BJ (cell line): ENCODE data around the gene N4BP2L2. TPM values are rescaled to one million over a fixed set of nuclear protein-coding genes. Genes with fewer than 3 reads are reported as not detected.

Experiments
- CTCF ChIA-PET: fragments of 350-600 bp; formaldehyde crosslinking; extraction: SDS; loops from one replicate; lab custom pipeline; 2021; ENCODE audit warnings: antibody characterized with exemption, inconsistent platforms; lab: Yijun Ruan, JAX
- POLR2A ChIA-PET: fragments of 300-600 bp; sonication (Branson Sonifier 250); formaldehyde crosslinking; extraction: SDS; loops from one replicate; lab custom pipeline; 2021; ENCODE audit warnings: antibody characterized with exemption; lab: Charles Lee
- DNase-seq: peaks from one replicate; pipeline ENCODE4 v3.0.0-alpha.2; 2011; ENCODE audit warnings: low read depth
- H3K27me3 ChIP-seq: 2 replicates; pipeline ENCODE4 v1.6.0; 2011; ENCODE audit warnings: low read length; ENCODE audit not compliant: control insufficient read depth, insufficient read depth
- H3K36me3 ChIP-seq: 2 replicates; pipeline ENCODE4 v1.5.1; 2011; ENCODE audit warnings: low read length; ENCODE audit not compliant: control insufficient read depth, insufficient read depth
- H3K4me3 ChIP-seq: 2 replicates; pipeline ENCODE4 v1.5.1; 2011; ENCODE audit warnings: low read depth, mild to moderate bottlenecking, control low read depth, low read length
- polyA plus RNA-seq: library from polyadenylated mRNA; depleted of rRNA; stranded (reverse); fragments of >200 nt; gene quantifications from 2 replicates; pipeline ENCODE4 v1.2.3, GENCODE V29; 2011
- TF ChIP-seq, protein P1 (sequence below): IDR thresholded peaks from 2 replicates; pipeline ENCODE4 v1.5.1; 2011; ENCODE audit warnings: low read depth, mild to moderate bottlenecking, control low read depth, inconsistent platforms, low read length, moderate library complexity; ENCODE audit not compliant: insufficient read depth

N4BP2L2 gene
- polyA plus RNA-seq, 1 experiment: 16.5 TPM

GRCh38 chr13:32555613-32556012 lies 17.0 kb upstream of the N4BP2L2 start:
- POLR2A ChIA-PET: no interaction called here

GRCh38 chr13:32553720-32554119 lies 15.1 kb upstream of the N4BP2L2 start:
- H3K36me3 ChIP-seq: no peaks in the 10 kb centered on the region
- POLR2A ChIA-PET: no interaction called here
- DNase-seq: no peak
- H3K27me3 ChIP-seq: peaks cover 3% of the 10 kb centered on the region; the same call in 1 of the 2 replicates
- no peak overlapping the region for H3K4me3 ChIP-seq
- CTCF ChIA-PET: interaction anchor here (2.2 kb wide), 1 partner anchor 28 kb away, joined by 7 read pairs; no protein-coding TSS in a partner anchor
- TF ChIP-seq, protein P1, sequence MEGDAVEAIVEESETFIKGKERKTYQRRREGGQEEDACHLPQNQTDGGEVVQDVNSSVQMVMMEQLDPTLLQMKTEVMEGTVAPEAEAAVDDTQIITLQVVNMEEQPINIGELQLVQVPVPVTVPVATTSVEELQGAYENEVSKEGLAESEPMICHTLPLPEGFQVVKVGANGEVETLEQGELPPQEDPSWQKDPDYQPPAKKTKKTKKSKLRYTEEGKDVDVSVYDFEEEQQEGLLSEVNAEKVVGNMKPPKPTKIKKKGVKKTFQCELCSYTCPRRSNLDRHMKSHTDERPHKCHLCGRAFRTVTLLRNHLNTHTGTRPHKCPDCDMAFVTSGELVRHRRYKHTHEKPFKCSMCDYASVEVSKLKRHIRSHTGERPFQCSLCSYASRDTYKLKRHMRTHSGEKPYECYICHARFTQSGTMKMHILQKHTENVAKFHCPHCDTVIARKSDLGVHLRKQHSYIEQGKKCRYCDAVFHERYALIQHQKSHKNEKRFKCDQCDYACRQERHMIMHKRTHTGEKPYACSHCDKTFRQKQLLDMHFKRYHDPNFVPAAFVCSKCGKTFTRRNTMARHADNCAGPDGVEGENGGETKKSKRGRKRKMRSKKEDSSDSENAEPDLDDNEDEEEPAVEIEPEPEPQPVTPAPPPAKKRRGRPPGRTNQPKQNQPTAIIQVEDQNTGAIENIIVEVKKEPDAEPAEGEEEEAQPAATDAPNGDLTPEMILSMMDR: no peak

More at GRCh38 chr13:32555613-32556012, 17.0 kb upstream of the N4BP2L2 start:
- CTCF ChIA-PET: interaction anchor here (2.2 kb wide), 1 partner anchor 26 kb away, joined by 7 read pairs; no protein-coding TSS in a partner anchor
- Histone ChIP-seq H3K27me3 (peaks cover 2% of the 10 kb centered on the region; the same call in 1 of the 2 replicates), H3K4me3 (no peak overlapping the region), H3K36me3 (no peaks in the 10 kb centered on the region)
- TF ChIP-seq, protein P1: no peak
- no peak for DNase-seq

GRCh38 chr13:32549788-32550187 lies 11.2 kb upstream of the N4BP2L2 start:
- TF ChIP-seq, protein P1: no peak
- CTCF ChIA-PET: interaction anchor here (0.8 to 1.2 kb wide), 2 partner anchors 16 to 22 kb away, joined by 3 read pairs; no protein-coding TSS in a partner anchor

DNA sequence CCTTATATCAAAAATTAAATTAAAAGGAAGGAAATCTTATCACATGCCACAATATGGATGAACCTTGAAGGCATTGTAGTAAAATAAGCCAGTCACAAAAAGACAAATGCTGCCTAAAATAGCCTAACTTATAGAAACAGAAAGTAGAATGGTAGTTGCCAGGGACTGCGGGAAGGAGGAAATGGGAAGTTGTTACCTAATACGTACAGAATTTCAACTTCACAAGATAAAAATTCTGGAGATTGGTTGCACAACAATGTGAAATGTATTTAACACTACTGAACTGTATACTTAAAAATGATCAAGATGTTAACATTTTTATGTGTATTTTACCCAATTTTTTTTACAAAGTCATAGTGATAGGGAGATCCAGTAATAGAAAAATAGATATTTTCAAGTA lies 10.2 kb upstream of the N4BP2L2 start:
- ChIA-PET CTCF (no interaction called here), POLR2A (no interaction called here)
- TF ChIP-seq, protein P1: no peak
- Histone ChIP-seq H3K4me3 (no peak overlapping the region), H3K36me3 (no peaks in the 10 kb centered on the region), H3K27me3 (0 out of 2 replicates have a peak, but pooled peaks cover 3% of the 10 kb centered on the region)
- no peak for DNase-seq

More at GRCh38 chr13:32549788-32550187, 11.2 kb upstream of the N4BP2L2 start:
- Histone ChIP-seq H3K4me3 (no peak overlapping the region), H3K36me3 (no peaks in the 10 kb centered on the region), H3K27me3 (0 out of 2 replicates have a peak, but pooled peaks cover 3% of the 10 kb centered on the region)
- no peak for DNase-seq
- POLR2A ChIA-PET: no interaction called here

DNA sequence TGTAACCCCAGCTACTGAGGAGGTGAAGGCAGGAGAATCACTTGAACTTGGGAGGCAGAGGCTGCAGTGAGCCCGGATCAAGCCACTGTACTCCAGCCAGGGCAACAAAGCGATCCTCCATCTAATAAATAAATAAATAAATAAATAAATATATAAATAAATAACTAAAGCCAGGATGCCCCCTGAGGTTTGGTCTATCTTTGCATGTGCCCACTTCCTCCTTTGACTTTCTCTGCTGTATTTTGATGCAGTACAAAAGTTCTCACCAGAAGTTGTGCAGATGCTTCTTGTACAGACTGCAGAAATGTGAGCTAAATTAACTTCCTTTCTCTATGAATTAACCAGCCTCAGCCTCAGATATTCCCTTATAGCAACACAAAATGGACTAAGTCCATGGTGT lies 6.5 kb upstream of the N4BP2L2 start:
- ChIA-PET POLR2A (no interaction called here), CTCF (no interaction called here)
- DNase-seq: no peak
- H3K27me3 ChIP-seq: 0 out of 2 replicates have a peak, but pooled peaks cover 1% of the 10 kb centered on the region
- TF ChIP-seq, protein P1: no peak
- no peaks in the 10 kb centered on the region for H3K36me3 ChIP-seq
- no peak overlapping the region for H3K4me3 ChIP-seq
